GM13977 (cell line): ENCODE results near the gene ZNF837.

Experiments used
- DNase-seq: peaks from one replicate; pipeline ENCODE4 v3.0.0; 2012; ENCODE audit warnings: low spot score
- CTCF ChIP-seq: IDR thresholded peaks from 2 replicates; pipeline ENCODE4 v1.5.1; 2012; ENCODE audit warnings: mild to moderate bottlenecking, control low read depth; ENCODE audit not compliant: insufficient read depth; ENCODE audit errors: extremely low read depth, missing control alignments
- in situ Hi-C: fragments of 300-500 bp; cut with MboI; formaldehyde crosslinking; loops from one replicate; pipeline ENCODE4 v1.12.0; 2022; ENCODE audit warnings: low sequenced_read_pairs, low pct_unique_long_range_greater_than_20kb, mixed read lengths, inconsistent platforms; ENCODE audit not compliant: unreplicated experiment

Gene ZNF837

GRCh38 chr19:58328999-58329398, 51.8 kb downstream of the ZNF837 start:
- TF ChIP-seq CTCF: peak; percentile 41
- in situ Hi-C loops: no loop called here
- no peak for DNase-seq

GRCh38 chr19:58326914-58327726, 53.7 kb downstream of the ZNF837 start, which contains the start of gene ZSCAN22:
Gene ZSCAN22 (plus strand): TSS chr19:58326994. CDS start chr19:58334803, 7,809 bp downstream.
- peak; percentile 94 for DNase-seq
- in situ Hi-C loops: no loop called here
- no peak for TF ChIP-seq CTCF

GRCh38 chr19:58326501-58326913, 54.3 kb downstream of the ZNF837 start:
- no peak for TF ChIP-seq CTCF
- no peak for DNase-seq
- in situ Hi-C loops: no loop called here

GRCh38 chr19:58325311-58326022, 55.4 kb downstream of the ZNF837 start:
- in situ Hi-C loops: no loop called here
- TF ChIP-seq CTCF: no peak
- DNase-seq: no peak

- no peak for TF ChIP-seq CTCF
- in situ Hi-C loops: no loop called here
- DNase-seq: no peak
These were observed 61.6 kb downstream of the ZNF837 start for GRCh38 chr19:58319241-58319640.

- no peak for DNase-seq
- in situ Hi-C loops: no loop called here
- no peak for TF ChIP-seq CTCF
These were observed 62.5 kb downstream of the ZNF837 start for GRCh38 chr19:58318297-58318696.
